ENCODE data around the gene GAS7.

GAS7 gene

GRCh38 chr17:10091046-10091445, 107.4 kb downstream of the GAS7 start:
- in situ Hi-C loops (cut with MboI; ENCODE audit: low sequenced_read_pairs, unreplicated experiment): no loop called here
- DNase-seq (ENCODE audit: low spot score): no peak
- no peak for TF ChIP-seq CTCF (IDR thresholded peaks at IDR 0.05; ENCODE audit: borderline replicate concordance, control extremely low read depth, extremely low read depth, insufficient read depth, missing control alignments)

- no peak for DNase-seq (ENCODE audit: low spot score)
- in situ Hi-C loops (cut with MboI; ENCODE audit: low sequenced_read_pairs, unreplicated experiment): no loop called here
- TF ChIP-seq CTCF (IDR thresholded peaks at IDR 0.05; ENCODE audit: borderline replicate concordance, control extremely low read depth, extremely low read depth, insufficient read depth, missing control alignments): no peak
Measured at GRCh38 chr17:10089196-10089804, 109.1 kb downstream of the GAS7 start.

GRCh38 chr17:10088444-10088843, 110.0 kb downstream of the GAS7 start:
- no peak for TF ChIP-seq CTCF (IDR thresholded peaks at IDR 0.05; ENCODE audit: borderline replicate concordance, control extremely low read depth, extremely low read depth, insufficient read depth, missing control alignments)
- no peak for DNase-seq (ENCODE audit: low spot score)
- in situ Hi-C loops (cut with MboI; ENCODE audit: low sequenced_read_pairs, unreplicated experiment): no loop called here

GRCh38 chr17:10087355-10087754, 111.1 kb downstream of the GAS7 start:
- no peak for TF ChIP-seq CTCF (IDR thresholded peaks at IDR 0.05; ENCODE audit: borderline replicate concordance, control extremely low read depth, extremely low read depth, insufficient read depth, missing control alignments)
- no peak for DNase-seq (ENCODE audit: low spot score)
- in situ Hi-C loops (cut with MboI; ENCODE audit: low sequenced_read_pairs, unreplicated experiment): no loop called here

GRCh38 chr17:10083864-10084263, 114.5 kb downstream of the GAS7 start:
- DNase-seq (ENCODE audit: low spot score): no peak
- TF ChIP-seq CTCF (IDR thresholded peaks at IDR 0.05; ENCODE audit: borderline replicate concordance, control extremely low read depth, extremely low read depth, insufficient read depth, missing control alignments): no peak
- in situ Hi-C loops (cut with MboI; ENCODE audit: low sequenced_read_pairs, unreplicated experiment): no loop called here

- in situ Hi-C loops (cut with MboI; ENCODE audit: low sequenced_read_pairs, unreplicated experiment): no loop called here
- DNase-seq (ENCODE audit: low spot score): no peak
- TF ChIP-seq CTCF (IDR thresholded peaks at IDR 0.05; ENCODE audit: borderline replicate concordance, control extremely low read depth, extremely low read depth, insufficient read depth, missing control alignments): no peak
Measured at GRCh38 chr17:10082795-10083194, 115.6 kb downstream of the GAS7 start.
